IMR-90 (cell line): ENCODE data around the gene CDK14. TPM values are rescaled to one million over a fixed set of nuclear protein-coding genes. Genes with fewer than 3 reads are reported as not detected.

Experiments
- ATAC-seq: fragments of 200-7000 bp; cut with Tn5 transposase; 2 replicates; pipeline ENCODE4 v1.9.1; 2020; ENCODE audit warnings: low read depth, mild to moderate bottlenecking, moderate library complexity
- BruUV-seq: library from RNA; stranded (reverse); fragments of 400-500 nt; replicated peaks from 2 replicates; lab custom pipeline; 2021; lab: Mats Ljungman, UMichigan
- CTCF ChIA-PET: fragments of 300-600 bp; formaldehyde crosslinking; extraction: SDS; loops from one replicate; lab custom pipeline; 2021; ENCODE audit warnings: antibody characterized with exemption; lab: Yijun Ruan, JAX
- POLR2A ChIA-PET: fragments of 300-600 bp; sonication (Branson Sonifier 250); formaldehyde crosslinking; loops from one replicate; lab custom pipeline; 2022; ENCODE audit warnings: antibody characterized with exemption; ENCODE audit not compliant: unreplicated experiment; lab: Charles Lee
- DNase-seq: peaks from one replicate; pipeline ENCODE4 v3.0.0; 2013
- H2AFZ ChIP-seq: replicated peaks from 2 replicates; pipeline ENCODE3; 2013; ENCODE audit warnings: low read length, mild to moderate bottlenecking; ENCODE audit not compliant: poor library complexity
- H2AK5ac ChIP-seq: 2 replicates; pipeline ENCODE4 v1.6.1; 2013; ENCODE audit warnings: low read depth, low read length, inconsistent platforms
- H2AK9ac ChIP-seq: replicated peaks from 2 replicates; pipeline ENCODE3; 2013; ENCODE audit warnings: mild to moderate bottlenecking, low read depth, low read length, moderate library complexity; ENCODE audit not compliant: poor library complexity
- H2BK120ac ChIP-seq: 2 replicates; pipeline ENCODE4 v1.6.1; 2013; ENCODE audit warnings: low read depth, low read length, inconsistent platforms
- H2BK15ac ChIP-seq: 3 replicates; pipeline ENCODE4 v1.6.1; 2013; ENCODE audit warnings: low read depth, low read length, inconsistent platforms
- H2BK20ac ChIP-seq: 2 replicates; pipeline ENCODE4 v1.6.1; 2013; ENCODE audit warnings: low read depth, mild to moderate bottlenecking, inconsistent platforms, low read length, moderate library complexity
- H2BK5ac ChIP-seq: 2 replicates; pipeline ENCODE4 v1.6.1; 2013; ENCODE audit warnings: mild to moderate bottlenecking, low read depth, low read length, inconsistent platforms; ENCODE audit not compliant: poor library complexity, severe bottlenecking
- H3K14ac ChIP-seq: replicated peaks from 2 replicates; pipeline ENCODE4 v1.6.1; 2013; ENCODE audit warnings: low read depth, low read length, inconsistent platforms
- H3K18ac ChIP-seq: 2 replicates; pipeline ENCODE4 v1.6.1; 2013; ENCODE audit warnings: low read depth, low read length, control low read depth
- H3K23ac ChIP-seq: 2 replicates; pipeline ENCODE4 v1.6.1; 2013; ENCODE audit warnings: low read depth, low read length, inconsistent platforms
- H3K27ac ChIP-seq: 2 replicates; pipeline ENCODE4 v1.5.1; 2013; ENCODE audit warnings: mild to moderate bottlenecking, control low read depth, low read length; ENCODE audit not compliant: insufficient read depth
- H3K27me3 ChIP-seq: 2 replicates; pipeline ENCODE4 v1.6.1; 2013; ENCODE audit warnings: low read length; ENCODE audit not compliant: control insufficient read depth, insufficient read depth
- H3K36me3 ChIP-seq: 2 replicates; pipeline ENCODE4 v1.6.1; 2013; ENCODE audit warnings: low read length, mixed read lengths; ENCODE audit not compliant: control insufficient read depth, insufficient read depth
- H3K4ac ChIP-seq: 2 replicates; pipeline ENCODE4 v1.6.1; 2013; ENCODE audit warnings: low read depth, low read length, inconsistent platforms
- H3K4me1 ChIP-seq: 2 replicates; pipeline ENCODE4 v1.6.1; 2013; ENCODE audit warnings: low read length, mixed read lengths; ENCODE audit not compliant: control insufficient read depth, insufficient read depth
- H3K4me2 ChIP-seq: 2 replicates; pipeline ENCODE4 v1.6.1; 2013; ENCODE audit warnings: low read depth, mild to moderate bottlenecking, control low read depth, low read length, moderate library complexity
- H3K4me3 ChIP-seq: 2 replicates; pipeline ENCODE4 v1.5.1; 2013; ENCODE audit warnings: low read depth, mild to moderate bottlenecking, control low read depth, low read length, moderate library complexity; ENCODE audit not compliant: insufficient read depth
- H3K56ac ChIP-seq: 2 replicates; pipeline ENCODE4 v1.6.1; 2013; ENCODE audit warnings: low read length, inconsistent platforms; ENCODE audit not compliant: insufficient read depth; ENCODE audit errors: extremely low read depth
- H3K79me1 ChIP-seq, 2 experiments: 2 replicates each; pipeline ENCODE4 v1.6.1; 2013; ENCODE audit warnings: low read length in 2 of 2, inconsistent platforms in 1 of 2, low read depth in 1 of 2
- H3K9ac ChIP-seq: 2 replicates; pipeline ENCODE4 v1.6.1; 2013; ENCODE audit warnings: low read depth, low read length, control low read depth
- H3K9me1 ChIP-seq: 2 replicates; pipeline ENCODE4 v1.6.1; 2013; ENCODE audit warnings: low read length, inconsistent platforms; ENCODE audit not compliant: insufficient read depth
- H3K9me3 ChIP-seq: 2 replicates; pipeline ENCODE4 v1.6.1; 2013; ENCODE audit warnings: low read length; ENCODE audit not compliant: control insufficient read depth, insufficient read depth
- H4K20me1 ChIP-seq: 2 replicates; pipeline ENCODE4 v1.6.1; 2013; ENCODE audit warnings: low read length, inconsistent platforms; ENCODE audit not compliant: insufficient read depth
- H4K5ac ChIP-seq: 2 replicates; pipeline ENCODE4 v1.6.1; 2013; ENCODE audit warnings: mild to moderate bottlenecking, low read depth, low read length, control low read depth
- H4K8ac ChIP-seq, 2 experiments: 2 replicates each; pipeline ENCODE4 v1.6.1; 2013; ENCODE audit warnings: low read depth in 2 of 2, low read length in 2 of 2, control low read depth in 1 of 2, inconsistent platforms in 1 of 2
- H4K91ac ChIP-seq: 2 replicates; pipeline ENCODE4 v1.6.1; 2013; ENCODE audit warnings: low read depth, low read length, inconsistent platforms; ENCODE audit not compliant: insufficient read depth
- BHLHE40 ChIP-seq: fragments of 150-350 bp; IDR thresholded peaks from 2 replicates; pipeline ENCODE4 v1.6.1; 2016; ENCODE audit warnings: mild to moderate bottlenecking, low read depth, low read length
- CEBPB ChIP-seq: IDR thresholded peaks from 2 replicates; pipeline ENCODE4 v1.6.1; 2012; ENCODE audit warnings: low read depth, low read length, improper control_type of control experiment
- FOS ChIP-seq: fragments of 150-350 bp; IDR thresholded peaks from 2 replicates; pipeline ENCODE4 v1.6.1; 2016; ENCODE audit warnings: low read depth, low read length
- MAFK ChIP-seq: IDR thresholded peaks from 2 replicates; pipeline ENCODE4 v1.6.1; 2012; ENCODE audit warnings: low read depth, low read length, improper control_type of control experiment
- MXI1 ChIP-seq: IDR thresholded peaks from 2 replicates; pipeline ENCODE4 v1.6.1; 2012; ENCODE audit warnings: low read depth, mild to moderate bottlenecking, low read length, moderate library complexity, borderline replicate concordance
- NFE2L2 ChIP-seq: fragments of 150-350 bp; IDR thresholded peaks from 2 replicates; pipeline ENCODE4 v1.6.1; 2016; ENCODE audit warnings: low read depth, mild to moderate bottlenecking, low read length
- POLR2A ChIP-seq: IDR thresholded peaks from 2 replicates; pipeline ENCODE4 v1.6.1; 2012; ENCODE audit warnings: mild to moderate bottlenecking, low read depth, low read length
- RAD21 ChIP-seq: IDR thresholded peaks from 2 replicates; pipeline ENCODE4 v1.6.1; 2012; ENCODE audit warnings: low read length, improper control_type of control experiment
- RFX5 ChIP-seq: IDR thresholded peaks from 2 replicates; pipeline ENCODE4 v1.8.0; 2012; ENCODE audit warnings: low read depth, mild to moderate bottlenecking, low read length, moderate library complexity
- SMC3 ChIP-seq: fragments of 150-350 bp; IDR thresholded peaks from 2 replicates; pipeline ENCODE4 v1.6.1; 2016; ENCODE audit warnings: low read depth, mild to moderate bottlenecking, antibody characterized with exemption, low read length, moderate library complexity
- WGBS, 2 experiments: methylation state at CpG; one replicate each; pipeline versions ENCODE4 v1.1.5 to v1.1.7; 2013; ENCODE audit warnings: missing lambda C conversion rate in 2 of 2; ENCODE audit not compliant: insufficient read length in 1 of 2; ENCODE audit errors: extremely low coverage in 2 of 2; 5-methylcytosine and 5-hydroxymethylcytosine counted together
- dilution Hi-C: fragments of 300-500 bp; cut with HindIII; formaldehyde crosslinking; loops from one replicate; pipeline ENCODE4 v1.14.3; 2018; ENCODE audit warnings: low sequenced_read_pairs; ENCODE audit not compliant: unreplicated experiment
- in situ Hi-C: fragments of 300-500 bp; cut with MboI; formaldehyde crosslinking; loops from 3 replicates; pipeline ENCODE4 v1.14.3; 2019; ENCODE audit warnings: low sequenced_read_pairs, inconsistent platforms, mixed read lengths
- intact Hi-C: fragments of 100-400 bp; cut with micrococcal nuclease; formaldehyde crosslinking; loops from 2 replicates; pipeline ENCODE4 v1.10.0; 2022
- polyA plus RNA-seq, 3 experiments: library from polyadenylated mRNA; depleted of rRNA; stranded (reverse); fragments of >200 nt; gene quantifications; 2 replicates each; pipeline ENCODE4 v1.2.3, GENCODE V29; 2012; ENCODE audit warnings: low replicate concordance in 1 of 3
- total RNA-seq: library from RNA; depleted of rRNA; stranded (reverse); fragments of >200 nt; gene quantifications from 2 replicates; pipeline ENCODE4 v1.2.3, GENCODE V29; 2012
- TF ChIP-seq, protein P1 (sequence below): fragments of 150-350 bp; IDR thresholded peaks from 2 replicates; pipeline ENCODE4 v1.6.1; 2017; ENCODE audit warnings: mild to moderate bottlenecking, antibody characterized with exemption, low read length, low read depth
- TF ChIP-seq, protein P2 (sequence below): fragments of 150-350 bp; IDR thresholded peaks from 2 replicates; pipeline ENCODE4 v1.6.1; 2016; ENCODE audit warnings: low read depth, mild to moderate bottlenecking, low read length, moderate library complexity, borderline replicate concordance

CDK14 gene
- total and polyA plus RNA-seq, 2 of the 4 experiments (the other 2 are of a cell fraction) = 10.1 to 29.6 TPM

DNA sequence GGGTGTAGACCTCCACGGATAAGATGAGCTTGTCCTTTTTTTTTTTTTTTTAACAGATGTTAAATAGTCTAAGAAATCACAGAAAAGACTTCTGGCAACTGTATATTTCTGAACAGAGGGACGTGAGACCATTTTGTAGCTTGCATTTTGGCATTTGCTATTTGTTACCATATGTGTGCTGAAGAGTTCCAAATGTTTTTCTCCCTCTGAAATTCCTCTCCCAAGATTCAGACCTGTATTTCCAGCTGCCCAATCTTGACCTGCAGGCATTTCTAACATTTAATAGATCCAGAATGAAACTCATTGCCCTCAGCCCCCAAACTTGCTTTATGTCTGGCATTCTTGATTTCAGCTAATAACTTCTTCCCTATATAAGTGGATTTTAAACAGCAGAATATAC lies 445.0 kb downstream of the CDK14 start:
- H3K23ac ChIP-seq = no peak overlapping the region
- H3K18ac ChIP-seq = no peak overlapping the region
- no peak overlapping the region for H4K8ac ChIP-seq
- H2BK120ac ChIP-seq = no peak overlapping the region
- ATAC-seq = no peak
- no peak overlapping the region for H3K9ac ChIP-seq
- no peak overlapping the region for H2AK9ac ChIP-seq
- H3K4me3 ChIP-seq = no peak overlapping the region
- dilution Hi-C loops = no loop called here
- H4K20me1 ChIP-seq = no peaks in the 10 kb centered on the region
- BruUV-seq = no TSS peak
- no peak overlapping the region for H3K27ac ChIP-seq
- H3K14ac ChIP-seq = no peak overlapping the region
- no peak overlapping the region for H2BK5ac ChIP-seq
- ChIA-PET POLR2A (no interaction called here), CTCF (interaction anchor here (1.2 kb wide), 1 partner anchor 586 kb away, joined by 3 read pairs; no protein-coding TSS in a partner anchor)
- H3K4me2 ChIP-seq = no peak overlapping the region
- intact Hi-C loops = no loop called here
- H3K27me3 ChIP-seq = no peaks in the 10 kb centered on the region
- no peak for TF ChIP-seq RFX5
- no peak for TF ChIP-seq NFE2L2
- no peak for TF ChIP-seq RAD21
- no peak for TF ChIP-seq POLR2A
- TF ChIP-seq MXI1 = no peak
- no peak for TF ChIP-seq SMC3
- TF ChIP-seq FOS = no peak
- TF ChIP-seq BHLHE40 = no peak
- no peak for TF ChIP-seq CEBPB
- TF ChIP-seq, protein P1, sequence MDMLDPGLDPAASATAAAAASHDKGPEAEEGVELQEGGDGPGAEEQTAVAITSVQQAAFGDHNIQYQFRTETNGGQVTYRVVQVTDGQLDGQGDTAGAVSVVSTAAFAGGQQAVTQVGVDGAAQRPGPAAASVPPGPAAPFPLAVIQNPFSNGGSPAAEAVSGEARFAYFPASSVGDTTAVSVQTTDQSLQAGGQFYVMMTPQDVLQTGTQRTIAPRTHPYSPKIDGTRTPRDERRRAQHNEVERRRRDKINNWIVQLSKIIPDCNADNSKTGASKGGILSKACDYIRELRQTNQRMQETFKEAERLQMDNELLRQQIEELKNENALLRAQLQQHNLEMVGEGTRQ = no peak
- no peak for TF ChIP-seq MAFK
- TF ChIP-seq, protein P2, sequence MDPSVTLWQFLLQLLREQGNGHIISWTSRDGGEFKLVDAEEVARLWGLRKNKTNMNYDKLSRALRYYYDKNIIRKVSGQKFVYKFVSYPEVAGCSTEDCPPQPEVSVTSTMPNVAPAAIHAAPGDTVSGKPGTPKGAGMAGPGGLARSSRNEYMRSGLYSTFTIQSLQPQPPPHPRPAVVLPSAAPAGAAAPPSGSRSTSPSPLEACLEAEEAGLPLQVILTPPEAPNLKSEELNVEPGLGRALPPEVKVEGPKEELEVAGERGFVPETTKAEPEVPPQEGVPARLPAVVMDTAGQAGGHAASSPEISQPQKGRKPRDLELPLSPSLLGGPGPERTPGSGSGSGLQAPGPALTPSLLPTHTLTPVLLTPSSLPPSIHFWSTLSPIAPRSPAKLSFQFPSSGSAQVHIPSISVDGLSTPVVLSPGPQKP = no peak
- H3K4me1 ChIP-seq = no peaks in the 10 kb centered on the region; the same call in 1 of the 2 replicates
- WGBS, 2 experiments = no CpG with 5 or more reads among the region's 2 CpGs
- no peak overlapping the region for H2AFZ ChIP-seq
- no peaks in the 10 kb centered on the region for H3K79me1 ChIP-seq
- in situ Hi-C loops = no loop called here
- H2BK20ac ChIP-seq = no peak overlapping the region
- no peak overlapping the region for H3K4ac ChIP-seq
- H2BK15ac ChIP-seq = no peak overlapping the region
- H3K9me3 ChIP-seq = no peaks in the 10 kb centered on the region
- DNase-seq = no peak
- 0 out of 2 replicates have a peak, but pooled peaks cover 5% of the 10 kb centered on the region for H3K9me1 ChIP-seq
- H2AK5ac ChIP-seq = no peak overlapping the region
- no peak overlapping the region for H4K5ac ChIP-seq
- H4K91ac ChIP-seq = no peak overlapping the region
- H3K56ac ChIP-seq = no peak overlapping the region
- H3K36me3 ChIP-seq = no peaks in the 10 kb centered on the region
